ENCODE data around the gene PRX. TPM values are rescaled to one million over a fixed set of nuclear protein-coding genes. Genes with fewer than 3 reads are reported as not detected.

PRX gene
- total RNA-seq, 1 experiment from 2014 or later: 4.8 TPM

GRCh38 chr19:40388481-40388880 is 24.7 kb downstream of the PRX start:
- Histone ChIP-seq H3K4me1 (ENCODE audit: control insufficient read depth in 1 of 2, insufficient read depth in 2 of 2, low read length in 2 of 2) (peaks cover 15 to 16% of the 10 kb centered on the region in 2 experiments), H3K27me3 (ENCODE audit: insufficient read depth, low read length) (no peaks in the 10 kb centered on the region), H3K36me3 (ENCODE audit: control insufficient read depth in 1 of 2, insufficient read depth in 2 of 2, low read length in 2 of 2) (no peaks in the 10 kb centered on the region), H3K9me2 (ENCODE audit: insufficient read depth) (no peaks in the 10 kb centered on the region), H3K9ac (ENCODE audit: low read length) (no peak overlapping the region), H3K4me2 (ENCODE audit: low read length) (no peak overlapping the region), H3K4me3 (replicated peaks in 1 of 2; ENCODE audit: low read depth in 1 of 2, low read length in 2 of 2) (no peak overlapping the region), H2AFZ (ENCODE audit: low read depth, low read length, poor library complexity, severe bottlenecking) (no peak overlapping the region), H3K79me2 (ENCODE audit: insufficient read depth, low read length) (no peaks in the 10 kb centered on the region), H3K27ac (ENCODE audit: low read depth, low read length) (no peak overlapping the region; the same call in 1 of the 2 replicates), H3K9me3 (ENCODE audit: control insufficient read depth in 1 of 2, insufficient read depth in 1 of 2, low read depth in 1 of 2, low read length in 2 of 2) (no peaks in the 10 kb centered on the region), H4K20me1 (ENCODE audit: insufficient read depth) (no peaks in the 10 kb centered on the region)
- intact Hi-C loops (cut with micrococcal nuclease): no loop called here
- ChIA-PET RAD21 (ENCODE audit: low non-redundant PET in 1 of 2, low total read pairs in 2 of 2, uncharacterized antibody in 2 of 2, unreplicated experiment in 2 of 2) (no interaction called here), POLR2A (interaction anchor here (0.6 kb wide), 1 partner anchor 82 kb away, joined by 3 read pairs; no protein-coding TSS in a partner anchor), CTCF (no interaction called here)
- DNase-seq (ENCODE audit: low read depth, low spot score) (no peak), ATAC-seq (no peak)
- BruUV-seq (replicated peaks): no TSS peak
- no peak for TF ChIP-seq CEBPB (IDR thresholded peaks at IDR 0.05; ENCODE audit: low read depth)
- TF ChIP-seq FOSL1 (IDR thresholded peaks at IDR 0.05; ENCODE audit: low read depth): no peak
- TF ChIP-seq TCF7L2 (IDR thresholded peaks at IDR 0.05; ENCODE audit: borderline replicate concordance, extremely low read depth, insufficient read depth, insufficient read length): no peak
- TF ChIP-seq EZH2phosphoT487 (IDR thresholded peaks at IDR 0.05; ENCODE audit: borderline replicate concordance): no peak
- no peak for TF ChIP-seq REST (IDR thresholded peaks at IDR 0.05; ENCODE audit: low read depth)
- TF ChIP-seq, protein P1, sequence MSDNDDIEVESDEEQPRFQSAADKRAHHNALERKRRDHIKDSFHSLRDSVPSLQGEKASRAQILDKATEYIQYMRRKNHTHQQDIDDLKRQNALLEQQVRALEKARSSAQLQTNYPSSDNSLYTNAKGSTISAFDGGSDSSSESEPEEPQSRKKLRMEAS (IDR thresholded peaks at IDR 0.05): no peak
- no peak for TF ChIP-seq ELF1 (IDR thresholded peaks at IDR 0.05; ENCODE audit: borderline replicate concordance, low read depth)
- TF ChIP-seq, protein P2, sequence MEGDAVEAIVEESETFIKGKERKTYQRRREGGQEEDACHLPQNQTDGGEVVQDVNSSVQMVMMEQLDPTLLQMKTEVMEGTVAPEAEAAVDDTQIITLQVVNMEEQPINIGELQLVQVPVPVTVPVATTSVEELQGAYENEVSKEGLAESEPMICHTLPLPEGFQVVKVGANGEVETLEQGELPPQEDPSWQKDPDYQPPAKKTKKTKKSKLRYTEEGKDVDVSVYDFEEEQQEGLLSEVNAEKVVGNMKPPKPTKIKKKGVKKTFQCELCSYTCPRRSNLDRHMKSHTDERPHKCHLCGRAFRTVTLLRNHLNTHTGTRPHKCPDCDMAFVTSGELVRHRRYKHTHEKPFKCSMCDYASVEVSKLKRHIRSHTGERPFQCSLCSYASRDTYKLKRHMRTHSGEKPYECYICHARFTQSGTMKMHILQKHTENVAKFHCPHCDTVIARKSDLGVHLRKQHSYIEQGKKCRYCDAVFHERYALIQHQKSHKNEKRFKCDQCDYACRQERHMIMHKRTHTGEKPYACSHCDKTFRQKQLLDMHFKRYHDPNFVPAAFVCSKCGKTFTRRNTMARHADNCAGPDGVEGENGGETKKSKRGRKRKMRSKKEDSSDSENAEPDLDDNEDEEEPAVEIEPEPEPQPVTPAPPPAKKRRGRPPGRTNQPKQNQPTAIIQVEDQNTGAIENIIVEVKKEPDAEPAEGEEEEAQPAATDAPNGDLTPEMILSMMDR (IDR thresholded peaks at IDR 0.05 in 2 of 3, conservative IDR thresholded peaks at IDR 0.05 in 1 of 3; ENCODE audit: borderline replicate concordance in 1 of 3, insufficient read depth in 1 of 3, low read depth in 2 of 3, low read length in 2 of 3): no peak
- TF ChIP-seq CBX3 (IDR thresholded peaks at IDR 0.05; ENCODE audit: low read depth): no peak
- TF ChIP-seq, protein P3, sequence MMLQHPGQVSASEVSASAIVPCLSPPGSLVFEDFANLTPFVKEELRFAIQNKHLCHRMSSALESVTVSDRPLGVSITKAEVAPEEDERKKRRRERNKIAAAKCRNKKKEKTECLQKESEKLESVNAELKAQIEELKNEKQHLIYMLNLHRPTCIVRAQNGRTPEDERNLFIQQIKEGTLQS (IDR thresholded peaks at IDR 0.05): no peak
- no peak for TF ChIP-seq YY1 (IDR thresholded peaks at IDR 0.05; ENCODE audit: extremely low read depth, insufficient replicate concordance, low read depth, low read length)
